Breast epithelium (tissue), 4 donors: ENCODE results near the gene NDST1. TPM values are rescaled to one million over a fixed set of nuclear protein-coding genes. Genes with fewer than 3 reads are reported as not detected.
A peak's percentile ranks its signal among the peaks of the same experiment; 100 is the strongest.
"Not testable (repeated sequence)": the region's sequence is repeated elsewhere in the genome, so short reads cannot be mapped to it uniquely, and the experiment has no call there.

Experiments
- DNase-seq, 2 donors: peaks; one replicate each; pipeline ENCODE4 v3.0.0-alpha.2; 2019; ENCODE audit warnings: low spot score in 2 of 2
- H3K27ac ChIP-seq, 2 donors: fragments of 200-600 bp; sonication (generic) in 1 of 2; one replicate each; pipeline ENCODE4 v1.5.1; 2016 to 2019; ENCODE audit warnings: mild to moderate bottlenecking in 1 of 2
- H3K27me3 ChIP-seq, 2 donors: fragments of 200-600 bp; sonication (generic) in 1 of 2; one replicate each; pipeline versions ENCODE4 v1.5.1 to v1.6.0; 2017 to 2019; ENCODE audit warnings: control low read depth in 1 of 2, mild to moderate bottlenecking in 1 of 2
- H3K36me3 ChIP-seq: fragments of 200-600 bp; one replicate; pipeline ENCODE4 v1.5.1; 2019
- H3K4me1 ChIP-seq, 2 donors: fragments of 200-600 bp; sonication (generic); one replicate each; pipeline ENCODE4 v1.5.1; 2016 to 2019; ENCODE audit warnings: control low read depth in 1 of 2
- H3K4me3 ChIP-seq, 3 donors: fragments of 200-600 bp; sonication (generic); 1 replicate in 2 of 3; 2 replicates in 1 of 3; pipeline ENCODE4 v1.5.1; 2016 to 2019; ENCODE audit warnings: mild to moderate bottlenecking in 3 of 3, moderate library complexity in 2 of 3
- H3K9me3 ChIP-seq, 2 donors: fragments of 200-600 bp; sonication (generic) in 1 of 2; one replicate each; pipeline ENCODE4 v1.5.1; 2016 to 2019; ENCODE audit warnings: control low read depth in 1 of 2
- POLR2A ChIP-seq: fragments of 450-650 bp; IDR thresholded peaks from one replicate; pipeline ENCODE4 v1.6.1; 2016; ENCODE audit warnings: antibody characterized with exemption, mild to moderate bottlenecking, moderate library complexity
- POLR2AphosphoS5 ChIP-seq, 3 donors: sonication (generic); formaldehyde crosslinking; IDR thresholded peaks; one replicate each; pipeline ENCODE4 v1.6.1; 2017; ENCODE audit warnings: antibody characterized with exemption in 3 of 3
- intact Hi-C: fragments of 100-400 bp; cut with DNase I; formaldehyde crosslinking; loops from one replicate; pipeline ENCODE4 v1.15.1; 2023; ENCODE audit warnings: low total_unique reads
- total RNA-seq, 3 donors: library from RNA; depleted of rRNA; stranded (reverse); fragments of >200 nt; gene quantifications; one replicate each; pipeline ENCODE4 v1.1.0, GENCODE V29; 2016
- TF ChIP-seq, protein P1 (sequence below), 3 donors: fragments of 450-650 bp; IDR thresholded peaks; one replicate each; pipeline ENCODE4 v1.5.1; 2016 to 2017; ENCODE audit warnings: antibody characterized with exemption in 3 of 3, mild to moderate bottlenecking in 3 of 3, moderate library complexity in 3 of 3

NDST1 gene
- total RNA-seq, 3 donors from 2014 or later, result 46.7 to 92.3 (median 74.1) TPM

DNA sequence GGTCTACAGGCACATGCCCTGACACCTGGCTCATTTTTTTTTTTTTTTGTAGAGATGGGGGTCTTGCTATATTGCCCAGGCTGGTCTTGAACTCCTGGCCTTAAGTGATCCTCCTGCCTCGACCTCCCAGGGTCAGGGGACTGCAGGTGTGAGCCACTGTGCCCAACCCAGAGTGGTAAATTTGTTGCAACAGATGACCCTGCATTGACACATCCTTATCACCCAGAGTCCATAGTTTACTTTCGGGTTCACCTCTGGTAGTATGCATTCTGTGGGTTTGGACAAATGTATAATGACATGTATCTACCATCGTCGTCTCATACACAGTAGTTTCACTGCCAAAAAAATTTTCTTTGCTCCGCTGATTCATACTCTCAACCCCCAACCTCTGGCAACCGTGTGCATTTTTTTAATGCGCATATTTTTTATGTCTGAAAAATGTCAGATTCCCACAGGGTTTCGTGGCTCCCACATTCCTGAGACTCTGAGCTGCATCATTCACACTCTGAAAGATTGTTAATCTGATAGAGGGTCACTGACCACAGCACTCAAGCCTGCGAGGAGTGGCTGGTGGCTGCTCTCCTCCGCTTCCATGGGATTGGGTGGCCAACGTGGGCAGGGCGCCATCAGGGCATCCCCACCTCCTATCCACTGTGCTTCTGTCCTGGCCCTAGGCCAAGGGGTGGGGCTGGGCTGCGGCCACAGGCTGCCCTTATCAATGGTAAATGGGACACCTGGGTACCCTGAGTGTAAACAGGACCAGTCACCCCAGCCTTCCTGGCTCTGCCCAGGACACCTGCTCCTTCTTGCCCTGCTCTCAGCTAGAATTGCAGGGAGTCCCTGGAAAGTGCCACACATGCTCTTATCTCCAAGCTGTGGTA is 9.6 kb downstream of the NDST1 start:
- Histone ChIP-seq H3K27ac (peak overlapping the region; percentile 75 to 82), H3K36me3 (no peaks in the 10 kb centered on the region), H3K9me3 (no peaks in the 10 kb centered on the region), H3K4me1 (peaks cover 11 to 13% of the 10 kb centered on the region in 2 donors), H3K27me3 (no peaks in the 10 kb centered on the region), H3K4me3 (no peak overlapping the region)
- intact Hi-C loops, result no loop called here
- DNase-seq, result no peak
- TF ChIP-seq POLR2AphosphoS5 (IDR thresholded peaks at IDR 0.05) (no peak), POLR2A (no peak)
- TF ChIP-seq, protein P1, sequence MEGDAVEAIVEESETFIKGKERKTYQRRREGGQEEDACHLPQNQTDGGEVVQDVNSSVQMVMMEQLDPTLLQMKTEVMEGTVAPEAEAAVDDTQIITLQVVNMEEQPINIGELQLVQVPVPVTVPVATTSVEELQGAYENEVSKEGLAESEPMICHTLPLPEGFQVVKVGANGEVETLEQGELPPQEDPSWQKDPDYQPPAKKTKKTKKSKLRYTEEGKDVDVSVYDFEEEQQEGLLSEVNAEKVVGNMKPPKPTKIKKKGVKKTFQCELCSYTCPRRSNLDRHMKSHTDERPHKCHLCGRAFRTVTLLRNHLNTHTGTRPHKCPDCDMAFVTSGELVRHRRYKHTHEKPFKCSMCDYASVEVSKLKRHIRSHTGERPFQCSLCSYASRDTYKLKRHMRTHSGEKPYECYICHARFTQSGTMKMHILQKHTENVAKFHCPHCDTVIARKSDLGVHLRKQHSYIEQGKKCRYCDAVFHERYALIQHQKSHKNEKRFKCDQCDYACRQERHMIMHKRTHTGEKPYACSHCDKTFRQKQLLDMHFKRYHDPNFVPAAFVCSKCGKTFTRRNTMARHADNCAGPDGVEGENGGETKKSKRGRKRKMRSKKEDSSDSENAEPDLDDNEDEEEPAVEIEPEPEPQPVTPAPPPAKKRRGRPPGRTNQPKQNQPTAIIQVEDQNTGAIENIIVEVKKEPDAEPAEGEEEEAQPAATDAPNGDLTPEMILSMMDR (IDR thresholded peaks at IDR 0.05), result no peak

DNA sequence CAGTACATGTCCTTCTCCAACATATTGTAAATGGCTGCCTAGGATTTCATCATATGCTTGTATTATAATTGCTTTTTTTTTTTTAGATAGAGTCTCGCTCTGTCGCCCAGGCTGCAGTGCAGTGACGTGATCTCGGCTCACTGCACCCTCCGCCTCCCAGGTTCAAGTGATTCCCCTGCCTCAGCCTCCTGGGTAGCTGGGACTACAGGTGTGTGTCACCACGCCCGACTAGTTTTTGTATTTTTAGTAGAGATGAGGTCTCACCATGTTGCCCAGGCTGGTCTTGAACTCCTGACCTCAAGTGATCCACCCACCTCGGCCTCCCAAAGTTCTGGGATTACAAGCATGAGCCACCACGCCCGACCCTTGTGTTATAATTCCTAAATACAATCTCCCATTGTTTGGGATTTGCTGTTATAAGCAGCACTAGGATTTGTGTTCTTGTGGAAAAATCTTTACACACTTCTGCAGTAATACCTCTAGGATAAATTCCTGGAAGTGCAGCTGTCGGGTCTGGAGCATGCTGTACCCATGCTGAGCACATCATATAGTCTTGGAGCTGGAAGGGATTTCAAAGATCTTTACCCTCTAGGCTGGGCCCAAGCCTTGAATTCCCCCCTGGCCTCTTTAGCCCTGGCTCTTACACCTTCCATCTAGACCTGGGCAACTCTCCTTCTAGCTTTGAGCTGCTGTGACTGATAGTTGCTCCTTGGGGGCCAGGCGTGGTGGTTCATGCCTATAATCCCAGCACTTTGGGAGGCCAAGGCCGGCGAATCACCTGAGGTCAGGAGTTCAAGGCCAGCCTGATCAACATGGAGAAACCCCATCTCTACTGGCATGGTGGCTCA is 11.0 kb downstream of the NDST1 start:
- Histone ChIP-seq H3K27ac (peak overlapping the region in 1 of 2 donors; percentile 57), H3K4me1 (peaks cover 13 to 18% of the 10 kb centered on the region in 2 donors)
- DNase-seq, intact Hi-C loops, H3K9me3 ChIP-seq, H3K27me3 ChIP-seq, H3K4me3 ChIP-seq, H3K36me3 ChIP-seq: not testable (repeated sequence)

DNA sequence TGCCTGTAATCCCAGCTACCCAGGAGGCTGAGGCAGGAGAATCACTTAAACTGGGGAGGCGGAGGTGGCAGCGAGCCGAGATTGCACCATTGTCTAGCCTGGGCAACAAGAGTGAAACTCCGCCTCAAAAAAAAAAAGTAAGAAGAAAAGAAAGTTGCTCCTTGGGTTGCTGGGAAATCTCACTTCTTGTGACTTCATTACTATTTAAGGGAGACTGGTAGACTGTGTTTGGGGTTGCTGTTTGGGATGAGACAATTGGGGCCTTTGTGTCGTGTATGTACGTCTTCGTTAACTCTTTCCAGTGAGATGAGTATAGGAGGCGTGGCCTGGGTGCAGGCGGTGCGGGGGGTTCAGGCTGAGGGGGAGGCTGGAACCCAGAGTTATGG is 11.6 kb downstream of the NDST1 start:
- Histone ChIP-seq H3K36me3 (no peaks in the 10 kb centered on the region), H3K4me3 (no peak overlapping the region), H3K4me1 (peaks cover 13 to 21% of the 10 kb centered on the region in 2 donors), H3K27me3 (no peaks in the 10 kb centered on the region), H3K27ac (peak overlapping the region; percentile 57), H3K9me3 (no peaks in the 10 kb centered on the region)
- TF ChIP-seq POLR2AphosphoS5 (IDR thresholded peaks at IDR 0.05), result no peak
- TF ChIP-seq POLR2A, result no peak
- intact Hi-C loops, result no loop called here
- no peak for DNase-seq

DNA sequence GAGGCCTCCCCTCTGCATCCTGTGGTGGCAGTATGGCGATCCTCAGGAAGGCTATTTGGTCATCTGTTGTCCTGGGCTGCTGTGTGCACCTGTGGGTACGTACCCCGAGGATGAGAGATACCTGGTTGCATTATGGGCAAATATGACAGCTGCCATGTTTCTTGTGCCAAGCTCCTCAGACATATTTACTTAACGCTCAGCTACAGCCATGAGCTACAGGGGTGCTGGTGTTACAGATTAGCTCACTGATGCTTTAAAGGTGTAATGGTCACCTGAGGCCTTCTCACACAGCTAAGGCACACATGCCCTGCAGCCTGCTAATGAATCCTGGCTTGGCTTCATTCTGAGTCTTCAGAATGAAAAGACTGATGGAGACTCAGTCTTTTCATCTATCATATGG is 12.0 kb downstream of the NDST1 start:
- intact Hi-C loops, result no loop called here
- Histone ChIP-seq H3K36me3 (no peaks in the 10 kb centered on the region), H3K4me3 (no peak overlapping the region), H3K27me3 (no peaks in the 10 kb centered on the region), H3K27ac (peak overlapping the region; percentile 57), H3K9me3 (no peaks in the 10 kb centered on the region), H3K4me1 (peaks cover 10 to 21% of the 10 kb centered on the region in 2 donors)
- DNase-seq, result no peak
- no peak for TF ChIP-seq POLR2A
- TF ChIP-seq POLR2AphosphoS5 (IDR thresholded peaks at IDR 0.05), result no peak
- TF ChIP-seq, protein P1 (IDR thresholded peaks at IDR 0.05), result no peak

DNA sequence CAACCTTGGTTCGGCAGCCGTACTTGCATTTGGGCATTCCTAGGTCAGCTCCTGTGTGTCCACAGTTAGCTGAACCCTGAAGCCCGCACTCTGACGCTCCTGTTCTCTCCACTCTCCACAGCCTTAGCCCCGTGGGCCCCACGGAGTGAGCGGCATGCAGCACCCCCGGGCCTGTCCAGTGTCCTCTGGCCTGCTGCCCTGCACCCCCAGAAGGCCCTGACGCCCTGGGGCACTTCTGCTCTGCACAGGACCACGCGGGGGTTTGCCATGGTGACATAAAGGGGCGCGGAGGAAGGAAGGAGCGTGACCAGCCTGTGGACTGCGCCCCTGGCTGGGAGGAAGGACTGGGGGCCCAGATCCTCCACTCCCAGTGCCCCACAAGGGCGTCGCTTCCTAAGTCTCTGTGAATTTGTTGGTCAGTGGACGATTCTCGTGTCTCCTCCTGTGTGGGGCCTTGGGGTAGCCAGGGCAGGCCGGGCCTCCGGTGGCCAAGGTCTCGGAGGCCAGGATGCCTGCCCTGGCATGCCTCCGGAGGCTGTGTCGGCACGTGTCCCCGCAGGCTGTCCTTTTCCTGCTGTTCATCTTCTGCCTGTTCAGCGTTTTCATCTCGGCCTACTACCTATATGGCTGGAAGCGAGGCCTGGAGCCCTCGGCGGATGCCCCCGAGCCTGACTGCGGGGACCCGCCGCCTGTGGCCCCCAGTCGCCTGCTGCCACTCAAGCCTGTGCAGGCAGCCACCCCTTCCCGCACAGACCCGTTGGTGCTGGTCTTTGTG is 13.0 kb downstream of the NDST1 start:
- intact Hi-C loops, result no loop called here
- H3K9me3 ChIP-seq, result no peaks in the 10 kb centered on the region
- H3K27me3 ChIP-seq, result no peaks in the 10 kb centered on the region
- no peaks in the 10 kb centered on the region for H3K36me3 ChIP-seq
- DNase-seq, result no peak
- peak overlapping the region; percentile 45 to 54 for H3K27ac ChIP-seq
- no peak overlapping the region for H3K4me3 ChIP-seq
- TF ChIP-seq, protein P1 (IDR thresholded peaks at IDR 0.05), result no peak
- TF ChIP-seq POLR2A (no peak), POLR2AphosphoS5 (IDR thresholded peaks at IDR 0.05) (no peak)
- peaks cover 5 to 21% of the 10 kb centered on the region in 2 donors for H3K4me1 ChIP-seq
